Sigmoid colon (tissue), 4 donors: ENCODE measurements around the gene NRG3.

Source experiments
- CTCF ChIP-seq, 4 experiments: fragments of 450-650 bp in 3 of 4; fragments of 200-600 bp in 1 of 4; IDR thresholded peaks; one replicate each; pipeline ENCODE4 v1.5.1; 2016 to 2019; ENCODE audit warnings: antibody characterized with exemption in 4 of 4, mild to moderate bottlenecking in 3 of 4, moderate library complexity in 2 of 4
- EP300 ChIP-seq, 4 donors: sonication (generic); formaldehyde crosslinking; IDR thresholded peaks; one replicate each; pipeline ENCODE4 v1.6.1; 2017; ENCODE audit warnings: antibody characterized with exemption in 4 of 4
- POLR2A ChIP-seq, 2 donors: fragments of 450-650 bp; IDR thresholded peaks; one replicate each; pipeline ENCODE4 v1.6.1; 2016; ENCODE audit warnings: antibody characterized with exemption in 2 of 2, mild to moderate bottlenecking in 2 of 2, moderate library complexity in 2 of 2

DNA sequence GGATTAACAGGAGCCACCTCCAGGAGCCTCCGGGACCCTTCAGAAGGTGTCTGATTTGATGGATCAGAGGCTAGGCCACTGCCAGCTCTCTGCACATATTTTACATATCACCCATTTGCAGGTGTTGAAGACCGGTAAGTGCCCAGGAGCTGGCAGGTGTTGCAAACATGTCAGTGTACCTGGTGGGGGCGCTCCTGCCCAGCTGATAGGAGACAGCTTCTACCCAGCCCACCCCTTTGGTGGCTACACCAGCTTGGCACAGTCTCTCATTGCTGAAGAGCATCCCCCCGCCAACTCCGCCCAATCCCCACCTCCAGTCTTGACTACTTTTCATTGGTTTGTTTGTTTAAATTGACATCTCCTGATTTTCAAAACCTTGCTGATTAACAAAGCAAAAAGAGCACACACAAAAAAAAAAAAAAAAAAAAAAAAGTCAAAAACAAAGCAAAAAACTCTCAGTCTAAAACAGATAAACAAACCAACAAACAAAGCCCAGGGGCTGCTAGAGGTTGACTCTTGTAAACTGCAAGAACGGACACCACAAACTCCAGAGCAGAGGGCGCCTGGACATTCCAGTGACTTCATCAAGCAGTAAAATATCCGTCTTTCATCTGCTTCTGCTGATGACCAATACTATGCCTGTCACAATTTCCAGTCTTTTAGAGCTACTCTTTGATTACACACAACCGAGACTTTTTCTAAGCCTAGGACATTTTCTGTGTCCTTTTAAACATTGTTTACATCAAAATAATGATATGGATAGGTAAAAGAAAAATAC, 275.3 kb downstream of the NRG3 start:
- TF ChIP-seq CTCF (IDR thresholded peaks at IDR 0.05): no peak
- TF ChIP-seq EP300 (IDR thresholded peaks at IDR 0.05): no peak
- no peak for TF ChIP-seq POLR2A (IDR thresholded peaks at IDR 0.05)
